A549 (cell line): ENCODE measurements around the gene AK6.

ENCODE experiments used
- CBX2 ChIP-seq: fragments of 200-600 bp; sonication (generic); IDR thresholded peaks from 2 replicates; pipeline ENCODE4 v1.6.1; 2016; ENCODE audit warnings: low read depth, mild to moderate bottlenecking, borderline replicate concordance
- CEBPB ChIP-seq, 2 experiments: fragments of >200 bp in 1 of 2; sonication (Bioruptor Twin) in 1 of 2; formaldehyde crosslinking in 1 of 2; IDR thresholded peaks; 2 replicates each; pipeline ENCODE4 v1.6.1; 2012 to 2016
- EP300 ChIP-seq, 2 experiments: fragments of >200 bp; sonication (Bioruptor Twin); formaldehyde crosslinking; IDR thresholded peaks; 2 replicates in 1 of 2; 3 replicates in 1 of 2; pipeline ENCODE4 v1.6.1; 2016 to 2017
- JUNB ChIP-seq: fragments of >200 bp; sonication (Bioruptor Twin); formaldehyde crosslinking; IDR thresholded peaks from 2 replicates; pipeline ENCODE4 v1.6.1; 2016
- POLR2A ChIP-seq: IDR thresholded peaks from 2 replicates; pipeline ENCODE4 v1.6.1; 2012; ENCODE audit warnings: mild to moderate bottlenecking, low read length
- TF ChIP-seq, protein P1 (sequence below): fragments of >200 bp; sonication (Bioruptor Twin); formaldehyde crosslinking; IDR thresholded peaks from 3 replicates; pipeline ENCODE4 v1.5.1; 2016
- TF ChIP-seq, protein P2 (sequence below): IDR thresholded peaks from 2 replicates; pipeline ENCODE4 v1.6.1; 2012
- TF ChIP-seq, protein P3 (sequence below): fragments of 200-600 bp; sonication (generic); IDR thresholded peaks from 2 replicates; pipeline ENCODE4 v1.6.1; 2016; ENCODE audit warnings: antibody characterized with exemption, mild to moderate bottlenecking, moderate library complexity
- TF ChIP-seq, protein P4 (sequence below): fragments of 450-650 bp; IDR thresholded peaks from 2 replicates; pipeline ENCODE4 v1.6.1; 2014; ENCODE audit warnings: antibody characterized with exemption

DNA sequence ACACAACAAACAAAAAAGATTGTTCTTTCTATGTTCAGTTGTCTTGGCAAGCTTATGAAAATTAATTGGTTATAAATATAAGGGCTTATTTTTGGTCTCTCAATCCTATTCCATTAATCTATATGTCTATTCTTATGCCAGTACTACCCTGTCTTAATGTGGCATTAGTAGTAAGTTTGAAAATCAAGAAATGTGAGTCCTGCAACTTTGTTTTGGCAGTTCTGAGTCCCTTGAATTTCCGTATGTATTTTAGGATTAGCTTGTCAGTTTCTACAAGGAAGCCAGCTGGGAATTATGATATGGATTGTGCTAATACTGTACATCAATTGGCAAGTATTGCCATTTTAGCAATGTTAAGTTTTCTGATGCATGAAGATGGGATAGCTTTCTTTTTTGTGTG lies 26.2 kb downstream of the AK6 start:
- TF ChIP-seq, protein P1, sequence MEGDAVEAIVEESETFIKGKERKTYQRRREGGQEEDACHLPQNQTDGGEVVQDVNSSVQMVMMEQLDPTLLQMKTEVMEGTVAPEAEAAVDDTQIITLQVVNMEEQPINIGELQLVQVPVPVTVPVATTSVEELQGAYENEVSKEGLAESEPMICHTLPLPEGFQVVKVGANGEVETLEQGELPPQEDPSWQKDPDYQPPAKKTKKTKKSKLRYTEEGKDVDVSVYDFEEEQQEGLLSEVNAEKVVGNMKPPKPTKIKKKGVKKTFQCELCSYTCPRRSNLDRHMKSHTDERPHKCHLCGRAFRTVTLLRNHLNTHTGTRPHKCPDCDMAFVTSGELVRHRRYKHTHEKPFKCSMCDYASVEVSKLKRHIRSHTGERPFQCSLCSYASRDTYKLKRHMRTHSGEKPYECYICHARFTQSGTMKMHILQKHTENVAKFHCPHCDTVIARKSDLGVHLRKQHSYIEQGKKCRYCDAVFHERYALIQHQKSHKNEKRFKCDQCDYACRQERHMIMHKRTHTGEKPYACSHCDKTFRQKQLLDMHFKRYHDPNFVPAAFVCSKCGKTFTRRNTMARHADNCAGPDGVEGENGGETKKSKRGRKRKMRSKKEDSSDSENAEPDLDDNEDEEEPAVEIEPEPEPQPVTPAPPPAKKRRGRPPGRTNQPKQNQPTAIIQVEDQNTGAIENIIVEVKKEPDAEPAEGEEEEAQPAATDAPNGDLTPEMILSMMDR, result no peak
- TF ChIP-seq, protein P2, sequence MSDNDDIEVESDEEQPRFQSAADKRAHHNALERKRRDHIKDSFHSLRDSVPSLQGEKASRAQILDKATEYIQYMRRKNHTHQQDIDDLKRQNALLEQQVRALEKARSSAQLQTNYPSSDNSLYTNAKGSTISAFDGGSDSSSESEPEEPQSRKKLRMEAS, result no peak
- TF ChIP-seq, protein P3, sequence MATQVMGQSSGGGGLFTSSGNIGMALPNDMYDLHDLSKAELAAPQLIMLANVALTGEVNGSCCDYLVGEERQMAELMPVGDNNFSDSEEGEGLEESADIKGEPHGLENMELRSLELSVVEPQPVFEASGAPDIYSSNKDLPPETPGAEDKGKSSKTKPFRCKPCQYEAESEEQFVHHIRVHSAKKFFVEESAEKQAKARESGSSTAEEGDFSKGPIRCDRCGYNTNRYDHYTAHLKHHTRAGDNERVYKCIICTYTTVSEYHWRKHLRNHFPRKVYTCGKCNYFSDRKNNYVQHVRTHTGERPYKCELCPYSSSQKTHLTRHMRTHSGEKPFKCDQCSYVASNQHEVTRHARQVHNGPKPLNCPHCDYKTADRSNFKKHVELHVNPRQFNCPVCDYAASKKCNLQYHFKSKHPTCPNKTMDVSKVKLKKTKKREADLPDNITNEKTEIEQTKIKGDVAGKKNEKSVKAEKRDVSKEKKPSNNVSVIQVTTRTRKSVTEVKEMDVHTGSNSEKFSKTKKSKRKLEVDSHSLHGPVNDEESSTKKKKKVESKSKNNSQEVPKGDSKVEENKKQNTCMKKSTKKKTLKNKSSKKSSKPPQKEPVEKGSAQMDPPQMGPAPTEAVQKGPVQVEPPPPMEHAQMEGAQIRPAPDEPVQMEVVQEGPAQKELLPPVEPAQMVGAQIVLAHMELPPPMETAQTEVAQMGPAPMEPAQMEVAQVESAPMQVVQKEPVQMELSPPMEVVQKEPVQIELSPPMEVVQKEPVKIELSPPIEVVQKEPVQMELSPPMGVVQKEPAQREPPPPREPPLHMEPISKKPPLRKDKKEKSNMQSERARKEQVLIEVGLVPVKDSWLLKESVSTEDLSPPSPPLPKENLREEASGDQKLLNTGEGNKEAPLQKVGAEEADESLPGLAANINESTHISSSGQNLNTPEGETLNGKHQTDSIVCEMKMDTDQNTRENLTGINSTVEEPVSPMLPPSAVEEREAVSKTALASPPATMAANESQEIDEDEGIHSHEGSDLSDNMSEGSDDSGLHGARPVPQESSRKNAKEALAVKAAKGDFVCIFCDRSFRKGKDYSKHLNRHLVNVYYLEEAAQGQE, result no peak
- no peak for TF ChIP-seq JUNB
- no peak for TF ChIP-seq EP300 (IDR thresholded peaks at IDR 0.05)
- TF ChIP-seq, protein P4, sequence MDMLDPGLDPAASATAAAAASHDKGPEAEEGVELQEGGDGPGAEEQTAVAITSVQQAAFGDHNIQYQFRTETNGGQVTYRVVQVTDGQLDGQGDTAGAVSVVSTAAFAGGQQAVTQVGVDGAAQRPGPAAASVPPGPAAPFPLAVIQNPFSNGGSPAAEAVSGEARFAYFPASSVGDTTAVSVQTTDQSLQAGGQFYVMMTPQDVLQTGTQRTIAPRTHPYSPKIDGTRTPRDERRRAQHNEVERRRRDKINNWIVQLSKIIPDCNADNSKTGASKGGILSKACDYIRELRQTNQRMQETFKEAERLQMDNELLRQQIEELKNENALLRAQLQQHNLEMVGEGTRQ, result no peak
- no peak for TF ChIP-seq CBX2
- no peak for TF ChIP-seq CEBPB (IDR thresholded peaks at IDR 0.05)
- TF ChIP-seq POLR2A, result no peak
